Heart right ventricle (tissue), 16 donors: ENCODE data around the gene HSPA4L. TPM values are rescaled to one million over a fixed set of nuclear protein-coding genes. Genes with fewer than 3 reads are reported as not detected.
A peak's percentile ranks its signal among the peaks of the same experiment; 100 is the strongest.

Source experiments
- ATAC-seq, 8 donors: fragments of 200-7000 bp; cut with Tn5 transposase; one replicate each; pipeline ENCODE4 v1.9.1; 2020; ENCODE audit warnings: mild to moderate bottlenecking in 8 of 8, moderate library complexity in 8 of 8, moderate number of reproducible peaks in 1 of 8
- DNase-seq, 2 donors: peaks; one replicate each; pipeline ENCODE4 v3.0.0-alpha.2; 2020
- H3K27ac ChIP-seq, 10 donors: fragments of 200-600 bp; sonication (generic) in 2 of 10; one replicate each; pipeline versions ENCODE4 v1.5.0 to v1.8.0; 2020 to 2022; ENCODE audit warnings: mild to moderate bottlenecking in 3 of 10
- H3K27me3 ChIP-seq, 7 donors: fragments of 200-600 bp; one replicate each; pipeline ENCODE4 v1.8.0; 2021 to 2022; ENCODE audit warnings: mild to moderate bottlenecking in 2 of 7
- H3K36me3 ChIP-seq, 9 donors: fragments of 200-600 bp; sonication (generic) in 1 of 9; one replicate each; pipeline versions ENCODE4 v1.5.0 to v1.8.0; 2020 to 2022; ENCODE audit warnings: mild to moderate bottlenecking in 2 of 9
- H3K4me1 ChIP-seq, 9 donors: fragments of 200-600 bp; sonication (generic) in 1 of 9; one replicate each; pipeline versions ENCODE4 v1.5.0 to v1.8.0; 2020 to 2022; ENCODE audit warnings: mild to moderate bottlenecking in 4 of 9
- H3K4me3 ChIP-seq, 10 donors: fragments of 200-600 bp; sonication (generic) in 2 of 10; one replicate each; pipeline versions ENCODE4 v1.5.0 to v1.8.0; 2020 to 2022; ENCODE audit warnings: mild to moderate bottlenecking in 7 of 10, moderate library complexity in 2 of 10
- H3K9me3 ChIP-seq, 11 donors: fragments of 200-600 bp in 10 of 11; sonication (generic) in 2 of 11; one replicate each; pipeline versions ENCODE4 v1.5.0 to v1.8.0; 2013 to 2022; ENCODE audit warnings: mild to moderate bottlenecking in 2 of 11, control low read depth in 1 of 11, moderate library complexity in 1 of 11
- CTCF ChIP-seq, 9 donors: fragments of 200-600 bp; sonication (generic) in 2 of 9; IDR thresholded peaks; one replicate each; pipeline versions ENCODE4 v1.5.0 to v1.8.0; 2021 to 2022; ENCODE audit warnings: antibody characterized with exemption in 9 of 9, mild to moderate bottlenecking in 5 of 9, moderate library complexity in 1 of 9
- WGBS, 2 donors: extraction: QIAGEN DNeasy Blood & Tissue Kit; methylation state at CpG; one replicate each; pipeline ENCODE4 v1.1.7; 2013; ENCODE audit warnings: inconsistent platforms in 1 of 2; 5-methylcytosine and 5-hydroxymethylcytosine counted together
- intact Hi-C, 10 donors: fragments of 100-400 bp; cut with DNase I; formaldehyde crosslinking; loops; one replicate each; pipeline versions ENCODE4 v1.11.1 to v1.14.2; 2022
- polyA plus RNA-seq, 2 donors: library from polyadenylated mRNA; stranded (reverse); fragments of 200-250 nt; gene quantifications; one replicate each; pipeline ENCODE4 v1.2.3, GENCODE V29; 2013
- total RNA-seq, 10 donors: library from RNA; stranded (reverse); fragmentation: NEBNext Ultra II Directional in 3 of 10; extraction: Animal tissue kit (Norgen Biotek cat#: 25700) in 3 of 10; gene quantifications; one replicate each; pipeline versions ENCODE4 v1.2.1 to v1.2.4, GENCODE V29; 2021 to 2023
- donor health status: Arrhythmogenic right ventricular cardiomyopathy.
- donor health status: ischemic (EF 13 %, LVEDD 7.1; RV severe dilation, severe dysfunction).
- donor health status: healthy with polysubstance abuse.
- donor health status: DM: no; HTN: yes; CAD: no.
- donor health status: DM: no; HTN: no; CAD: no.
- donor health status: ischemic (EF 25% LVEDD 6.9; RV normal size, moderate dysfunction).
- donor health status: ischemic (EF 25% LVEDD 5.7; RV mildly dilated, moderate dysfunction).
- donor health status: healthy.
- donor health status: DM: yes; HTN: yes; CAD: no.
- donor health status: Ischemic cardiomyopathy.
- donor health status: ischemic (EF 35%, LVEDD 5.7; RV mildly dilated, moderate dysfunction).
- donor health status: nonischemic (EF 11% LVEDD 7.7; RV severe dilation, severe dysfunction).
- donor health status: DM: yes; HTN: yes; CAD: no.
- donor health status: PGD.
- donor health status: ischemic (EF 29% LVEDD 5.4; RV normal size, mild dysfunction).
- donor health status: nonischemic (EF 23%, LVEDD 6.1; RV moderate dilation, normal function).

Gene HSPA4L
- total and polyA plus RNA-seq, 12 donors = 1.2 to 21.9 (median 11.1) TPM

DNA sequence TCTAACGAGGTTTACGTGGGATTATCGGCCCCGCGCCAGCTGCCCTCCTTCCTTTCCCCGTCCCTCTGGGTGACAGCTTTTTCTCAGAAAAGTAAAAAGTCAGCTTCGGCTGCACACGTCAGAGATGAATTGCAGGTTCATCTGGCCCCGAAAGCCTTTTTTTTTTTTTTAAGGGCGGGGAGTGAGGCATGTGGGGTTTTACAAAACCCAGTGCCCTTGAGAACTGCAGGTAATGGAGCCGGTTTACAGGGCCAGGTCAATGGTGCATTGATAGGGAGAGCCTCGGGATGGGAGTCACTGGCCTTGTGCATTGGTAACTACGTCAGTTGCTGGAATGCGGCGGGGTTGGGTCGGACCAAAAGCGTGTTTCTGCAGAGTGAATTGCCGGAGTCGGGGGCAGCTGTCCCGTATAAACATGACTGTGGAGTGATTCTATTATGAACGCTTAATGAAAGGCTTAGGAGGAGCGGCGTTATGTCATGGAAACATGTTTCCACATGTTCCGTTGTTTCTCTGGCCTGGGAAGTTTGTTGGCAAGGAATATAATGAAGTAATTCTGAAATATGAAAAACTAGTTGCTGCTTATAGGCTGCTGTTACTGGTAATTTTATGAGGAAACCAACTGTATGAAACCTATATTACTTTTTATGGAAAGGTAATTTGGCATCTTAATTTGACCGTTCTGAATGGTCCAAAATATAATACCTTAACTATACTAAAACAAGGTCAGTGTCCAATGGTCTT is 1.1 kb downstream of the HSPA4L start:
- Histone ChIP-seq H3K4me3 (peak overlapping the region; percentile 48 to 91 (median 74)), H3K9me3 (no peaks in the 10 kb centered on the region), H3K36me3 (no peaks in the 10 kb centered on the region), H3K27ac (peak overlapping the region in 9 of 10 donors; percentile 20 to 85 (median 76)), H3K4me1 (peaks cover 0 to 25% (median 10%) of the 10 kb centered on the region in 9 donors), H3K27me3 (peaks cover 0 to 39% (median 0%) of the 10 kb centered on the region in 7 donors)
- DNase-seq = peak; percentile 44 to 80
- TF ChIP-seq CTCF (IDR thresholded peaks at IDR 0.05) = no peak
- WGBS, 2 donors = 3 to 4% methylated on average over 25 of the region's 25 CpGs
- peak; percentile 44 to 73 (median 66) for ATAC-seq
- intact Hi-C loops = loop anchor here in 4 of 10 donors (2.0 to 10.0 kb wide), 5 partner anchors 92 to 184 kb away; partner anchors contain the start of genes ABHD18 (in 4 of the 4), MFSD8 (in 4 of the 4), INTU (in 1 of the 4) and PLK4 (in 1 of the 4)

GRCh38 chr4:127783955-127784770 is 2.0 kb downstream of the HSPA4L start:
- H3K4me3 ChIP-seq = peak overlapping the region in 8 of 10 donors; percentile 48 to 91 (median 68)
- WGBS, 2 donors = 79 to 90% methylated on average over 9 of the region's 9 CpGs
- ATAC-seq = no peak

GRCh38 chr4:127788517-127788916 is 6.4 kb downstream of the HSPA4L start:
- no peak for DNase-seq
- intact Hi-C loops = loop anchor here in 4 of 10 donors (10.0 kb wide), 2 partner anchors 86 to 176 kb away; partner anchors contain the start of genes ABHD18 (in 3 of the 4) and MFSD8 (in 3 of the 4)
- Histone ChIP-seq H3K4me3 (no peak overlapping the region), H3K36me3 (no peaks in the 10 kb centered on the region), H3K27ac (no peak overlapping the region), H3K4me1 (peaks cover 0 to 13% (median 4%) of the 10 kb centered on the region in 9 donors), H3K27me3 (peaks cover 0 to 4% (median 0%) of the 10 kb centered on the region in 7 donors), H3K9me3 (no peaks in the 10 kb centered on the region)
- ATAC-seq = peak in 1 of 8 donors; percentile 25
- TF ChIP-seq CTCF (IDR thresholded peaks at IDR 0.05) = peak in 4 of 9 donors; percentile 11 to 26 (median 16)
- 84 to 92% methylated on average over 2 of the region's 2 CpGs for WGBS, 2 donors

More at GRCh38 chr4:127783955-127784770, 2.0 kb downstream of the HSPA4L start:
- no peak for TF ChIP-seq CTCF (IDR thresholded peaks at IDR 0.05)
- Histone ChIP-seq H3K4me1 (peaks cover 0 to 25% (median 10%) of the 10 kb centered on the region in 9 donors), H3K27me3 (peaks cover 0 to 39% (median 0%) of the 10 kb centered on the region in 7 donors), H3K36me3 (no peaks in the 10 kb centered on the region), H3K27ac (peak overlapping the region in 5 of 10 donors; percentile 56 to 85 (median 76)), H3K9me3 (no peaks in the 10 kb centered on the region)
- intact Hi-C loops = loop anchor here in 4 of 10 donors (2.0 to 10.0 kb wide), 5 partner anchors 91 to 183 kb away; partner anchors contain the start of genes ABHD18 (in 4 of the 4), MFSD8 (in 4 of the 4), INTU (in 1 of the 4) and PLK4 (in 1 of the 4)
- no peak for DNase-seq

GRCh38 chr4:127791391-127791790 is 9.3 kb downstream of the HSPA4L start:
- TF ChIP-seq CTCF (IDR thresholded peaks at IDR 0.05) = no peak
- 62 to 86% methylated on average over 1 of the region's 1 CpG for WGBS, 2 donors
- Histone ChIP-seq H3K4me3 (no peak overlapping the region), H3K36me3 (no peaks in the 10 kb centered on the region), H3K9me3 (no peaks in the 10 kb centered on the region), H3K27ac (no peak overlapping the region), H3K4me1 (no peaks in the 10 kb centered on the region), H3K27me3 (no peaks in the 10 kb centered on the region)
- intact Hi-C loops = no loop called here
- no peak for ATAC-seq
- DNase-seq = no peak
